WTC11 (cell line): ENCODE measurements around the gene FYN. TPM values are rescaled to one million over a fixed set of nuclear protein-coding genes. Genes with fewer than 3 reads are reported as not detected.

Experiments used
- ATAC-seq: fragments of 200-7000 bp; cut with Tn5 transposase; 2 replicates; pipeline ENCODE4 v1.10.0; 2021; ENCODE audit warnings: mild to moderate bottlenecking, moderate library complexity
- CTCF ChIA-PET: fragments of 300-600 bp; sonication (Branson Sonifier 250); formaldehyde crosslinking; loops from one replicate; lab custom pipeline; 2021; ENCODE audit warnings: antibody characterized with exemption; lab: Charles Lee
- POLR2A ChIA-PET: fragments of 350-600 bp; sonication (Branson Sonifier 250); formaldehyde crosslinking; loops from one replicate; lab custom pipeline; 2021; ENCODE audit warnings: antibody characterized with exemption; lab: Charles Lee
- DNase-seq: peaks from one replicate; pipeline ENCODE4 v3.0.0; 2021; ENCODE audit warnings: low spot score
- H3K27ac Mint-ChIP-seq: 2 replicates; pipeline ENCODE4 v1.8.0; 2021; ENCODE audit warnings: mixed read lengths
- H3K27me3 Mint-ChIP-seq: 2 replicates; pipeline ENCODE4 v1.8.0; 2021; ENCODE audit warnings: low read depth, mild to moderate bottlenecking, moderate library complexity, mixed read lengths
- H3K36me3 Mint-ChIP-seq: 2 replicates; pipeline ENCODE4 v1.8.0; 2021; ENCODE audit warnings: mixed read lengths
- H3K4me1 Mint-ChIP-seq: 2 replicates; pipeline ENCODE4 v1.8.0; 2022; ENCODE audit warnings: mixed read lengths
- H3K4me3 Mint-ChIP-seq: 2 replicates; pipeline ENCODE4 v1.8.0; 2021; ENCODE audit warnings: mild to moderate bottlenecking, moderate library complexity, mixed read lengths
- H3K9me3 Mint-ChIP-seq: 2 replicates; pipeline ENCODE4 v1.8.0; 2021; ENCODE audit warnings: mixed read lengths
- CBFB ChIP-seq: sonication (generic); formaldehyde crosslinking; IDR thresholded peaks from 2 replicates; pipeline ENCODE4 v1.8.1; 2022; ENCODE audit warnings: mild to moderate bottlenecking, low read depth, missing genetic modification reagents
- EMX1 ChIP-seq: fragments of 250-450 bp; sonication (Bioruptor Pico); IDR thresholded peaks from 2 replicates; pipeline ENCODE4 v1.8.0; 2021; ENCODE audit warnings: mild to moderate bottlenecking
- GTF2I ChIP-seq: fragments of 250-450 bp; sonication (Bioruptor Pico); conservative IDR thresholded peaks from 2 replicates; pipeline ENCODE4 v1.4.0; 2021; ENCODE audit warnings: mild to moderate bottlenecking
- JAZF1 ChIP-seq: fragments of 250-450 bp; sonication (Bioruptor Pico); IDR thresholded peaks from 2 replicates; pipeline ENCODE4 v1.9.0; 2021; ENCODE audit warnings: moderate library complexity, mild to moderate bottlenecking, inconsistent platforms
- NFYB ChIP-seq: sonication (generic); formaldehyde crosslinking; conservative IDR thresholded peaks from 2 replicates; pipeline ENCODE4 v1.8.0; 2022; ENCODE audit warnings: low read depth, missing genetic modification reagents
- NR1H2 ChIP-seq: sonication (generic); formaldehyde crosslinking; IDR thresholded peaks from 2 replicates; pipeline ENCODE4 v1.9.0; 2021; ENCODE audit warnings: mild to moderate bottlenecking, moderate library complexity, missing genetic modification reagents
- TEAD1 ChIP-seq: sonication (generic); formaldehyde crosslinking; IDR thresholded peaks from 2 replicates; pipeline ENCODE4 v1.8.0; 2022; ENCODE audit warnings: mild to moderate bottlenecking, missing genetic modification reagents
- TP53 ChIP-seq: sonication (generic); formaldehyde crosslinking; IDR thresholded peaks from 2 replicates; pipeline ENCODE4 v1.8.1; 2023; ENCODE audit warnings: mild to moderate bottlenecking, missing genetic modification reagents
- ZNF219 ChIP-seq: sonication (generic); formaldehyde crosslinking; IDR thresholded peaks from 2 replicates; pipeline ENCODE4 v1.8.0; 2023; ENCODE audit warnings: missing genetic modification reagents, mild to moderate bottlenecking, borderline replicate concordance
- total RNA-seq: library from RNA; stranded (reverse); gene quantifications from 3 replicates; pipeline ENCODE4 v1.2.3, GENCODE V29; 2021
- TF ChIP-seq, protein P1 (sequence below): sonication (generic); formaldehyde crosslinking; IDR thresholded peaks from 2 replicates; pipeline ENCODE4 v1.8.0; 2022; ENCODE audit warnings: missing genetic modification reagents
- TF ChIP-seq, protein P2 (sequence below): fragments of 250-450 bp; sonication (Bioruptor Pico); IDR thresholded peaks from 2 replicates; pipeline ENCODE4 v1.9.0; 2021; ENCODE audit warnings: mild to moderate bottlenecking
- TF ChIP-seq, protein P3 (sequence below): sonication (generic); formaldehyde crosslinking; IDR thresholded peaks from 2 replicates; pipeline ENCODE4 v1.8.0; 2022; ENCODE audit warnings: mild to moderate bottlenecking, missing genetic modification reagents
- TF ChIP-seq, protein P4 (sequence below): sonication (generic); formaldehyde crosslinking; IDR thresholded peaks from 2 replicates; pipeline ENCODE4 v1.8.1; 2022; ENCODE audit warnings: low read depth, mild to moderate bottlenecking, moderate library complexity, missing genetic modification reagents, borderline replicate concordance
- TF ChIP-seq, protein P5 (sequence below): sonication (generic); formaldehyde crosslinking; IDR thresholded peaks from 2 replicates; pipeline ENCODE4 v1.8.0; 2022; ENCODE audit warnings: mild to moderate bottlenecking, missing genetic modification reagents

Gene FYN
- total RNA-seq, 1 experiment from 2014 or later = 63.9 TPM

DNA sequence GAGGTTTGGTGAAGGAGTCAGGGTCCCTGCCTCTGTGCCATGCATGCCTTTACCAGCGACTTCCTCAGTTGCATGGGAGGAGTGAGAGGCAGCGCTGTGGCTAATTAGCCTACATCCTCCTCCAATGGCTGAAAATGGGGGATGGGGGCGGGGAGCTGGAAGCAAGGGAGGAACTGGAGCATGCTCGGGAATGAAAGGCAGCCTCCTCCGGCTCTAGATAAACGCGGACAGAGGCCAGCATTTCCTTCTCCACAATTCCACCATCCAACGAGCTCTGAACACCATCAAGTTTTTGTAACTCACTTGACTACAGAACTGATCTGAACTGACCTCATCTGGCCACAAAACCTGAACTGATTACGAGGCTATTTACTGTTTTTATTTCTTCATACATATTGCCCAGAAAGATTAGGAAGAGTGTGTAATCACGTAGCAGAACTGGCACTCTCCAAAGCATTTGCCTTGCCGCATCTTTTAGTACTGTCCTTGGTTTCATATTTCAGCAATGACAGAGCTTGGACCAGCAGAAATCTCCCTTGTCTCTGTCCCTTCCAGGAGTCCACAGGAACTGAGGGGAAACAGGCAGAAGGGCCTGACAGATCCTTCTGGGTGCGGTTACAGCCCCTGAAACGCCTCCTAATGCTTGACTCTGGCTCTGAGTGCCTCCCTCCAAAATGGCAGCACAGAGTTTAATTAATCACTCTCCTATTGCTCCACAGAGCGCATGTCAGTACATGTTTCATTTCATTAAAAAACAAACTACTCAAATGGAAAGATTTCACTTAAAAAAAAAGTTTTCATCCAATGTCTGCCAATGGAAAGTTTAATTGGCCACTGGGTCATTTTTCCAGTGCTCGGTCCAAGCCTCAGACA, 209.3 kb downstream of the FYN start:
- peaks cover 65% of the 10 kb centered on the region for H3K4me1 Mint-ChIP-seq
- DNase-seq (peak; percentile 84), ATAC-seq (peak; percentile 90)
- H3K9me3 Mint-ChIP-seq = no peaks in the 10 kb centered on the region
- TF ChIP-seq, protein P1, sequence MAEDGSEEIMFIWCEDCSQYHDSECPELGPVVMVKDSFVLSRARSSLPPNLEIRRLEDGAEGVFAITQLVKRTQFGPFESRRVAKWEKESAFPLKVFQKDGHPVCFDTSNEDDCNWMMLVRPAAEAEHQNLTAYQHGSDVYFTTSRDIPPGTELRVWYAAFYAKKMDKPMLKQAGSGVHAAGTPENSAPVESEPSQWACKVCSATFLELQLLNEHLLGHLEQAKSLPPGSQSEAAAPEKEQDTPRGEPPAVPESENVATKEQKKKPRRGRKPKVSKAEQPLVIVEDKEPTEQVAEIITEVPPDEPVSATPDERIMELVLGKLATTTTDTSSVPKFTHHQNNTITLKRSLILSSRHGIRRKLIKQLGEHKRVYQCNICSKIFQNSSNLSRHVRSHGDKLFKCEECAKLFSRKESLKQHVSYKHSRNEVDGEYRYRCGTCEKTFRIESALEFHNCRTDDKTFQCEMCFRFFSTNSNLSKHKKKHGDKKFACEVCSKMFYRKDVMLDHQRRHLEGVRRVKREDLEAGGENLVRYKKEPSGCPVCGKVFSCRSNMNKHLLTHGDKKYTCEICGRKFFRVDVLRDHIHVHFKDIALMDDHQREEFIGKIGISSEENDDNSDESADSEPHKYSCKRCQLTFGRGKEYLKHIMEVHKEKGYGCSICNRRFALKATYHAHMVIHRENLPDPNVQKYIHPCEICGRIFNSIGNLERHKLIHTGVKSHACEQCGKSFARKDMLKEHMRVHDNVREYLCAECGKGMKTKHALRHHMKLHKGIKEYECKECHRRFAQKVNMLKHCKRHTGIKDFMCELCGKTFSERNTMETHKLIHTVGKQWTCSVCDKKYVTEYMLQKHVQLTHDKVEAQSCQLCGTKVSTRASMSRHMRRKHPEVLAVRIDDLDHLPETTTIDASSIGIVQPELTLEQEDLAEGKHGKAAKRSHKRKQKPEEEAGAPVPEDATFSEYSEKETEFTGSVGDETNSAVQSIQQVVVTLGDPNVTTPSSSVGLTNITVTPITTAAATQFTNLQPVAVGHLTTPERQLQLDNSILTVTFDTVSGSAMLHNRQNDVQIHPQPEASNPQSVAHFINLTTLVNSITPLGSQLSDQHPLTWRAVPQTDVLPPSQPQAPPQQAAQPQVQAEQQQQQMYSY (CRISPR knock-in tag) = peak; percentile 90
- no peak for TF ChIP-seq NFYB
- TF ChIP-seq TEAD1 (CRISPR knock-in tag) = peak; percentile 18; the same call in 1 of the 2 replicates
- TF ChIP-seq, all 79 proteins: peak for 2
- Mint-ChIP-seq H3K4me3 (peak overlapping the region; percentile 50), H3K36me3 (no peaks in the 10 kb centered on the region; the same call in 1 of the 2 replicates), H3K27ac (peak overlapping the region; percentile 94), H3K27me3 (no peaks in the 10 kb centered on the region)
- CTCF ChIA-PET = interaction anchor here (0.6 to 1.9 kb wide), 12 partner anchors 9 to 405 kb away, joined by 3 to 15 read pairs (median 5); partner anchors contain the start of gene TRAF3IP2
- POLR2A ChIA-PET = interaction anchor here (0.7 to 1.5 kb wide), 2 partner anchors 59 to 342 kb away, joined by 3 to 4 read pairs; partner anchors contain the start of gene TRAF3IP2

DNA sequence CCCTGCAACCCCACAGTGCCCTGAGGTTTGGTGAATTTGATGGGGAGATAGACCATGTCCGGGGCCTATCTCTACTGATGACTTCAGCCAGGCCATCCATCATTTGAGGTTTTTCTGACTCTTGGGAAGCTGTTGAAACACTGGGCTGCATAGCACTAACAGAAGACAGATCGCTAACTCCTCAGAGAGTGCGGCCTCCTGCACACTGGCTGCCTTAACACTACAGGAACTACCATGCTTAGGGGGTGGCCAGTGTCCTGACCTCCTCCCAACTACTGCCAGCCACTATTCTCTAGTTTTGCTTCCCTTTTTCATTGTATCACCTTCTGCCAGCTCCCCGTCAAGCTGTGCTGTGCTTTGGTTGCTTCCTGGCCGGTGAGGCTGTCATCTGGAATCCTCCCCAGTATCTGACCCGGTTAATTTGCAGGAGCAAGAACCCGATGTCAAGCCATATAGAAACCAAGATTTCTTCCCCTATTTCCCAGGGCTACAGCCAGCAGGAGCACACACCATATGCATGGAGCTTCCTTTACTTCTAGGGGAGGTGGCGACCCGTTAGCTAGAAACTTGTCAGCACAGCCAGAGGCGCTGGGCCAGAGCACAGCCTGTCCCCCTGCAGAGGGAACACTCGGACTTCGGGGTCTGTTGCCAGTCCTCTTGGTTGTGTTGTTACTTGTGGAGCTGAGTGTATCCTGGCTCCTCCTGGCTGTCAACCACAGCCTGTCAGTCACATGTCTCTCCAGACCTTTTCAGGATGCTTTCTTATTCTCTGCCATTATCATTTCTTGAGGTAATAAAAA, 210.3 kb downstream of the FYN start:
- Mint-ChIP-seq H3K9me3 (no peaks in the 10 kb centered on the region), H3K27ac (peak overlapping the region; percentile 94)
- POLR2A ChIA-PET = interaction anchor here (1.5 kb wide), 1 partner anchor 58 kb away, joined by 4 read pairs; the partner anchor contains the start of gene TRAF3IP2

DNA sequence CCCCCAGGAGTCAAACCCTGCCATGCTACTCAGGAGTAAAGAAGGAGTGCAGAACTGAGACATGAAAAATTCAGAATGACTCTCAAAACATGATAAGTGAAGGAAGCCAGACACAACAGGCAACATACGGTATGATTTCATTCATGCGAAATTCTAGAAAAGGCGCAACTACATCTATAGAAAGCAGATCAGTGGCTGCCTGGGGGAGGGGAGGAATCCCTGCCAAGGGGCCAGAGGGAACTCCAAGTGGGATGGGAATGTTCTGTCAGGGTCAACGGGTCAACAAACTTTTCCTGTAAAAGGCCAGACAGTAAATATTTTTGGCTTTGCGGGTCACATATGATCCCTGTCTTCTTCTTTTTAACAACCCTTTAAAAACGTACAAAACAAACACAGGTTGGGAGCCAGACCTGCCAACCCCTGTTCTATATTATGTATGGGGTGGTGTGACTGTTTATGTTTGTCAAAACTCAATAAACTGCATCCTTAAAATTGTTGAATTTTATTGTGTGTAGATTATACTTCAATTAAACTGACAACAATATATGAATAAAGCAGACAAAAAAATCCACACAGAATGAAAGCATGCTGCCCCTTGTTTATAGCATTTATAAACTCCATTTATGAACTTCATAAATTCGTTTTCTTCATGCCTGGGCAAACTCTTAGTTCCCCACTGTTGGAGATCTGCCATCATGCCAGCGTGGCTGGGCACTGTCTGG, 211.0 kb downstream of the FYN start:
- Mint-ChIP-seq H3K4me3 (peak overlapping the region; percentile 63), H3K9me3 (no peaks in the 10 kb centered on the region), H3K27ac (peak overlapping the region; percentile 94), H3K36me3 (no peaks in the 10 kb centered on the region; the same call in 1 of the 2 replicates), H3K4me1 (peaks cover 52% of the 10 kb centered on the region), H3K27me3 (no peaks in the 10 kb centered on the region)
- CTCF ChIA-PET = interaction anchor here (1.0 to 1.9 kb wide), 4 partner anchors 8 to 381 kb away, joined by 3 to 6 read pairs (median 4); no protein-coding TSS in a partner anchor
- POLR2A ChIA-PET = interaction anchor here (0.7 kb wide), 1 partner anchor 402 kb away, joined by 3 read pairs; no protein-coding TSS in a partner anchor
- DNase-seq = no peak
- ATAC-seq = no peak
- no peak for TF ChIP-seq EMX1 (CRISPR knock-in tag)
- TF ChIP-seq NFYB = no peak
- no peak for TF ChIP-seq TP53 (CRISPR knock-in tag)
- TF ChIP-seq CBFB = no peak
- TF ChIP-seq GTF2I (CRISPR knock-in tag) = no peak
- TF ChIP-seq, protein P2, sequence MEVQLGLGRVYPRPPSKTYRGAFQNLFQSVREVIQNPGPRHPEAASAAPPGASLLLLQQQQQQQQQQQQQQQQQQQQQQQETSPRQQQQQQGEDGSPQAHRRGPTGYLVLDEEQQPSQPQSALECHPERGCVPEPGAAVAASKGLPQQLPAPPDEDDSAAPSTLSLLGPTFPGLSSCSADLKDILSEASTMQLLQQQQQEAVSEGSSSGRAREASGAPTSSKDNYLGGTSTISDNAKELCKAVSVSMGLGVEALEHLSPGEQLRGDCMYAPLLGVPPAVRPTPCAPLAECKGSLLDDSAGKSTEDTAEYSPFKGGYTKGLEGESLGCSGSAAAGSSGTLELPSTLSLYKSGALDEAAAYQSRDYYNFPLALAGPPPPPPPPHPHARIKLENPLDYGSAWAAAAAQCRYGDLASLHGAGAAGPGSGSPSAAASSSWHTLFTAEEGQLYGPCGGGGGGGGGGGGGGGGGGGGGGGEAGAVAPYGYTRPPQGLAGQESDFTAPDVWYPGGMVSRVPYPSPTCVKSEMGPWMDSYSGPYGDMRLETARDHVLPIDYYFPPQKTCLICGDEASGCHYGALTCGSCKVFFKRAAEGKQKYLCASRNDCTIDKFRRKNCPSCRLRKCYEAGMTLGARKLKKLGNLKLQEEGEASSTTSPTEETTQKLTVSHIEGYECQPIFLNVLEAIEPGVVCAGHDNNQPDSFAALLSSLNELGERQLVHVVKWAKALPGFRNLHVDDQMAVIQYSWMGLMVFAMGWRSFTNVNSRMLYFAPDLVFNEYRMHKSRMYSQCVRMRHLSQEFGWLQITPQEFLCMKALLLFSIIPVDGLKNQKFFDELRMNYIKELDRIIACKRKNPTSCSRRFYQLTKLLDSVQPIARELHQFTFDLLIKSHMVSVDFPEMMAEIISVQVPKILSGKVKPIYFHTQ (CRISPR knock-in tag) = no peak
- no peak for TF ChIP-seq JAZF1 (CRISPR knock-in tag)
- TF ChIP-seq, protein P3, sequence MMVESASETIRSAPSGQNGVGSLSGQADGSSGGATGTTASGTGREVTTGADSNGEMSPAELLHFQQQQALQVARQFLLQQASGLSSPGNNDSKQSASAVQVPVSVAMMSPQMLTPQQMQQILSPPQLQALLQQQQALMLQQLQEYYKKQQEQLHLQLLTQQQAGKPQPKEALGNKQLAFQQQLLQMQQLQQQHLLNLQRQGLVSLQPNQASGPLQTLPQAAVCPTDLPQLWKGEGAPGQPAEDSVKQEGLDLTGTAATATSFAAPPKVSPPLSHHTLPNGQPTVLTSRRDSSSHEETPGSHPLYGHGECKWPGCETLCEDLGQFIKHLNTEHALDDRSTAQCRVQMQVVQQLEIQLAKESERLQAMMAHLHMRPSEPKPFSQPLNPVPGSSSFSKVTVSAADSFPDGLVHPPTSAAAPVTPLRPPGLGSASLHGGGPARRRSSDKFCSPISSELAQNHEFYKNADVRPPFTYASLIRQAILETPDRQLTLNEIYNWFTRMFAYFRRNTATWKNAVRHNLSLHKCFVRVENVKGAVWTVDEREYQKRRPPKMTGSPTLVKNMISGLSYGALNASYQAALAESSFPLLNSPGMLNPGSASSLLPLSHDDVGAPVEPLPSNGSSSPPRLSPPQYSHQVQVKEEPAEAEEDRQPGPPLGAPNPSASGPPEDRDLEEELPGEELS = no peak

More for the DNA sequence above, 210.3 kb downstream of the FYN start:
- Mint-ChIP-seq H3K27me3 (no peaks in the 10 kb centered on the region), H3K4me3 (peak overlapping the region; percentile 50), H3K36me3 (no peaks in the 10 kb centered on the region; the same call in 1 of the 2 replicates), H3K4me1 (peaks cover 57% of the 10 kb centered on the region)
- ATAC-seq (peak; percentile 44), DNase-seq (peak; percentile 29)
- CTCF ChIA-PET = interaction anchor here (0.6 to 1.9 kb wide), 9 partner anchors 9 to 404 kb away, joined by 3 to 15 read pairs (median 5); partner anchors contain the start of gene TRAF3IP2
- no peak for TF ChIP-seq CBFB
- no peak for TF ChIP-seq NR1H2
- TF ChIP-seq, protein P4, sequence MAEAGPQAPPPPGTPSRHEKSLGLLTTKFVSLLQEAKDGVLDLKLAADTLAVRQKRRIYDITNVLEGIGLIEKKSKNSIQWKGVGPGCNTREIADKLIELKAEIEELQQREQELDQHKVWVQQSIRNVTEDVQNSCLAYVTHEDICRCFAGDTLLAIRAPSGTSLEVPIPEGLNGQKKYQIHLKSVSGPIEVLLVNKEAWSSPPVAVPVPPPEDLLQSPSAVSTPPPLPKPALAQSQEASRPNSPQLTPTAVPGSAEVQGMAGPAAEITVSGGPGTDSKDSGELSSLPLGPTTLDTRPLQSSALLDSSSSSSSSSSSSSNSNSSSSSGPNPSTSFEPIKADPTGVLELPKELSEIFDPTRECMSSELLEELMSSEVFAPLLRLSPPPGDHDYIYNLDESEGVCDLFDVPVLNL (CRISPR knock-in tag) = no peak
- TF ChIP-seq ZNF219 (CRISPR knock-in tag) = no peak
- TF ChIP-seq, protein P5, sequence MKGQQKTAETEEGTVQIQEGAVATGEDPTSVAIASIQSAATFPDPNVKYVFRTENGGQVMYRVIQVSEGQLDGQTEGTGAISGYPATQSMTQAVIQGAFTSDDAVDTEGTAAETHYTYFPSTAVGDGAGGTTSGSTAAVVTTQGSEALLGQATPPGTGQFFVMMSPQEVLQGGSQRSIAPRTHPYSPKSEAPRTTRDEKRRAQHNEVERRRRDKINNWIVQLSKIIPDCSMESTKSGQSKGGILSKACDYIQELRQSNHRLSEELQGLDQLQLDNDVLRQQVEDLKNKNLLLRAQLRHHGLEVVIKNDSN (CRISPR knock-in tag) = 0 out of 2 replicates have a peak, but pooled peaks have one; percentile 14
